Glomerular endothelial cell (primary cell): ENCODE measurements around the gene AEBP1. TPM values are rescaled to one million over a fixed set of nuclear protein-coding genes. Genes with fewer than 3 reads are reported as not detected.

Experiments used
- DNase-seq: peaks from one replicate; pipeline ENCODE4 v3.0.0-alpha.2; 2011; ENCODE audit warnings: low read depth, low spot score; ENCODE audit errors: extremely low read depth
- total RNA-seq: library from RNA; depleted of rRNA; stranded (reverse); fragments of >200 nt; gene quantifications from 2 replicates; pipeline ENCODE4 v1.2.3, GENCODE V29; 2015

Gene AEBP1
- total RNA-seq, 1 donor from 2014 or later: 40.8 TPM

DNA sequence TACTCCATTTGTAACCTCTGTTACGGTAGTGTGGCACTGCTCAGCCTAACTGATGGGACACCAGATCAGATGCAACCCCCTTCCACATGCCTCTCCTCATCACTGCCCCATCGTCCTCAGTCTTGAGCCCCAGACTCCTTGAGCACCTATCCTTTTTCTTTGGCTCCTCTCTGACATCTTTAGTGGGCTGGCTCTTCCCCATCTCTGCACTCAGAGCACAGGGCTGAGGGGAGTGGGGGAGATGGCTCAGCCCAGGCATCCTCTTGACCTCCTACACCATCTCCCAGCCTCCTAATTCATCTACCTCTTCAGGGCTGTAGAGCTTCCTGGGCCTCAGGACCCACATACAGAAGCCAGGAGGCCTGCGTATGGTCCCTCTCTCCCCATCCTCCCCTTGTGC, 20.3 kb upstream of the AEBP1 start:
- no peak for DNase-seq

- DNase-seq: no peak
Measured at GRCh38 chr7:44084701-44085100, 19.4 kb upstream of the AEBP1 start.

GRCh38 chr7:44085546-44085945, 18.6 kb upstream of the AEBP1 start:
- no peak for DNase-seq

- DNase-seq: no peak
Measured at GRCh38 chr7:44086627-44087026, 17.5 kb upstream of the AEBP1 start.

DNA sequence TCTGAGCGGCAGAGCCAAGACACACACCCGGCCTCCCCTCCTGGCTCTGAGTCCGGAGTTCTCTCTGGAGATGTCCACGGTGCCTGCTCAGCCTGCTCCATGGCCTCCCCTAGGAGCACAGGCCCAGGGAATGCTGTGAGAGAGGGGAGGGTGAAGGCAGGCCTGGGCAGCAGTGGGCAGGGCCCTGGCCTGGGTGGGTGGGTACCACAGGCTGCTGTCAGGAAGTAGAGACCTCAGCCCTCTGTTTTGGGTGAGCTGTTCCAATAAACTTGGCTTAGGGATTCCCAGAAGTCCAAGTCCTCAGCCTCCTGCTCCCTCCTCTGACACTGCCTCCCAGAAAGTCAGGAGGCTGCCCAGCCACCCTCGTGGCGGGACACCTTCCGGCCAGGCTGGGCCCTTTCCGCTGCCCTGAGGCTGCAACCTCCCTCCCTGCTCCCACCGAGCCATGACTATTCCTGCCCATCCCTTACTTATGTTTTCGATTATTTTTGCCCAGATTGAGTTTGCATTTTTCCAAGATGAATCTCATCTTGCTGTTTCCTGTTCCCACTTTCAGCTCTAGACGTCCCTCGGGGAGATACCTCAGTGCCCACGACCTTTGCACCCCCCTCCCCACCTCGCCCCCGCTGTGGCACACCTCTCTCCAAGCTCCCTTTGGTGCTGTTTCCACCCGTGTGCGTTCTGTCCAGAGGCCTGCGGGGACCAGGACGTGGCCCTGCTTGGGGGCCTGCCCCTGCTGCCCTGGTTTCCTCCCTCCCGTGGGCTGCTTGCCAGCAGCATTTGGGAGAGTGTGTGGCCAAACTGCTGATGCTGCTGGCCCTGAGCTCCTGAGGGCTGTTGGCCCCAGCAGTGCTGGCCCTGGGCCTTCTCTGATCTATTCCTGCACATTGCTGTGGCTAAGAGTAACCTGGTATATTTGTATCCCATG, 16.0 kb upstream of the AEBP1 start:
- DNase-seq: no peak

GRCh38 chr7:44093102-44093641, 11.0 kb upstream of the AEBP1 start:
- no peak for DNase-seq

DNA sequence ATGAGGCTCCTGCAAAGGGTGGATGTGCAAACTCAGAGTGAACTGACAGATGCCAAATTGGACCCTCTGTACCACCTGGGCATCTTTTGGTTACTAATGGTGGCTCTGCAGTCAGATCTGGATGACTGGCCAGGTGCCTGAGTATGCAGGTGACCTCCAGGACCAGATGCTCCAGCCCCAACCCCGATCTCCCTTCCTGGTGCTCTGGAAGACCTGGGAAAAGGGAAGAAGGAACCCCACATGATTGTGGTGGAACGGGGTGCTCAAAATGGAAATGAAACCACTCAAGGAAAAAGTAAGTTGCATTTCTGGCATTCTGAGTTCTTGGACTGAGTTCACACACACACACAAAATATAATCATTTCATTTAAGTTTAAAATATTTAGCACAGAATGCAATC, 9.8 kb upstream of the AEBP1 start:
- DNase-seq: no peak

- DNase-seq: no peak
Measured at GRCh38 chr7:44094883-44095592, 9.1 kb upstream of the AEBP1 start.

DNA sequence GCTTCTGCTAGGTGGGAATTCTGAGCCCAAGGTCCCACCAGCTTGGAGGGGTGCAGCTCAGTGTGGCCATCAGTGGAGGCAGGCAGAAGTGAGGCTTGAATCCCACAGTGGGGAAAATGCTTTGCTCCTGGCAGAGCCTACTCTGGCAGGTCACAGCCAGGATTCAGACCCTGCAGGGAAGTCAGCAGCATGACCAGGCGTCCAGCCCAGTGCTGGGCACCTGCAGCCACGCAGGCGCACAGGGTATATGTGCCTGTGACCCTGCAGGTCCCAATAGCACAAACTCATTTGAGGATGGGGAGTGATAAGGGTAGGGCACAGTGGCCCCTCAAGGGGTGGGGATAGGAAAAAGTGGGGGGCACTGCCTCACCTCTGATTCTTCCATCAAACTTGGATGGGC, 8.4 kb upstream of the AEBP1 start:
- no peak for DNase-seq

DNA sequence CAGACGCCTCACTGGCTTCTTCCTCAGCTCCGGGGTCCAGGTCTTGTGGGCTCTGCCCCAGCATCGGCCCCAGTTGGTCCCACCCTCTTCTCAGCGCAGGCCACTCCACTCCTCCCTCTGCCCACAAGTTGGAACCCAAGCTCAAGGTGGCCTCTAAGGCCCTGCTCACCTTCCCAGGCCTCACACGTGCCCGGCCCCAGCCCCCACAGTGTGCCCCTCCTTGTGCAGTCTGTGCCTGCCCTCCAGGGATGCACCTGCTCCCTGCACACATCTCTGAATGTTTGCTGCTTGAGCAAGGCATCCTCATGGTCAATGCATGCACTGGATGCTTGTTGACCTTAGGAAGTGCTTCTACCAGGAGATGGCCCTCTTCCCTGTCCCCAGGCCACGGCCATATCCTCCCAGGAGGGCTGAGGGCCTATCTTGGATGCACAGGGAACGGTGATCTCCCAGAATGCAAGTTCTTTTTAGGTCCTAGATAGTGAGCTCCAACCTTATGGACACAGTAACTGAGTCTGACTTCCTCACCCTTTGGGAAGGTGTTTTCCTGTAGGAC, 7.7 kb upstream of the AEBP1 start:
- no peak for DNase-seq

GRCh38 chr7:44097064-44097932, 6.8 kb upstream of the AEBP1 start:
- DNase-seq: no peak

- no peak for DNase-seq
Measured at GRCh38 chr7:44098092-44099068, 5.8 kb upstream of the AEBP1 start.

GRCh38 chr7:44099669-44100068, 4.5 kb upstream of the AEBP1 start:
- no peak for DNase-seq

- no peak for DNase-seq
Measured at GRCh38 chr7:44100458-44101302, 3.5 kb upstream of the AEBP1 start.

DNA sequence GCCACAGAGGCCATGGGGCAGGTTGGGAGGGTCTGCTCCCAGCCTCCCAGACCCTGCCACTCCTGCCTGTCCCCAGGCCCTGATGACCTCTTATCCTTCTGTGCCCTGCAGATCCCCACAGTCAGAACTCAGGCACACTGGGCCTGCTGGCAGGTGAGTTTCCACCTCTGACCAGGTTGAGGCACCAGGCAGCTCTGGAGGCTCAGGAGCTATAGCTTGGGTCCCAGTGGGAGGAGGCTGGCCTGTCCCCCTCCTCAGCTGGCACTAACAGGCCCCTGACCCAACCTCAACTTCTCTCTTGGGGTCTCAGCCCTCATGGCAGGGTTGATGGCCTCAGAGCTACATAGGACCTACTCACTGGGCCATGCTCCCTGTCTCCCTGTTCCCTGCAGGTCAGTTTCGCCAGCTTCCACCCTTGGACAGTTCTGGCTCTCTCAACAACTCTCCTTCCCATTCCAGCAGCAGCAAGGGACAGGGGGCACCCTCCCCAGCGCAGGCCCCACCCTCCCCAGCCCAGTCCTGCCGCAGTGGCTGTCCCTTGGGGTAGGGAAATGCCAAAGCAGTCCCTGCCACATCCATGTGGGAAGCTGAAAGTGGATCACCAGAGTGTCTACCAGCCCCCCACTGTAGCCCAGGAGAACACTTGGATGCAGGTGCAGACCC, 2.7 kb upstream of the AEBP1 start:
- no peak for DNase-seq

GRCh38 chr7:44101966-44102845, 1.9 kb upstream of the AEBP1 start:
- no peak for DNase-seq
